HepG2 (cell line): ENCODE measurements around the gene TACO1. TPM values are rescaled to one million over a fixed set of nuclear protein-coding genes. Genes with fewer than 3 reads are reported as not detected.

ENCODE experiments used
- HDAC2 ChIP-seq: sonication (generic); formaldehyde crosslinking; IDR thresholded peaks from 2 replicates; pipeline ENCODE4 v1.4.0; 2020; ENCODE audit warnings: missing genetic modification reagents
- IRF9 ChIP-seq: sonication (generic); formaldehyde crosslinking; IDR thresholded peaks from 2 replicates; pipeline ENCODE4 v1.8.0; 2022; ENCODE audit warnings: missing genetic modification reagents, mild to moderate bottlenecking, borderline replicate concordance
- JUN ChIP-seq: sonication (generic); formaldehyde crosslinking; IDR thresholded peaks from 2 replicates; pipeline ENCODE4 v1.4.0; 2020; ENCODE audit warnings: mild to moderate bottlenecking, missing genetic modification reagents
- MED13 ChIP-seq: sonication (generic); formaldehyde crosslinking; IDR thresholded peaks from 2 replicates; pipeline ENCODE4 v1.5.0; 2020; ENCODE audit warnings: missing genetic modification reagents
- NR2F1 ChIP-seq, 2 experiments: fragments of 450-650 bp in 1 of 2; formaldehyde crosslinking in 1 of 2; IDR thresholded peaks; 2 replicates each; pipeline versions ENCODE4 v1.5.0 to v1.6.1; 2016 to 2020; ENCODE audit warnings: mild to moderate bottlenecking in 1 of 2, missing compliant biosample characterization in 1 of 2, missing genetic modification reagents in 1 of 2, moderate library complexity in 1 of 2
- RBFOX2 ChIP-seq: fragments of 200-400 bp; formaldehyde crosslinking; IDR thresholded peaks from 2 replicates; pipeline ENCODE4 v1.6.1; 2017; ENCODE audit warnings: low read depth, mild to moderate bottlenecking, low read length
- RNF2 ChIP-seq: fragments of 450-650 bp; conservative IDR thresholded peaks from 2 replicates; pipeline ENCODE4 v1.6.1; 2016; ENCODE audit warnings: low read depth
- SALL1 ChIP-seq: sonication (generic); formaldehyde crosslinking; IDR thresholded peaks from 2 replicates; pipeline ENCODE4 v1.8.0; 2022; ENCODE audit warnings: mild to moderate bottlenecking, missing genetic modification reagents
- TARDBP ChIP-seq: sonication (generic); formaldehyde crosslinking; IDR thresholded peaks from 2 replicates; pipeline ENCODE4 v1.8.0; 2022; ENCODE audit warnings: mild to moderate bottlenecking, missing genetic modification reagents
- XBP1 ChIP-seq: sonication (generic); formaldehyde crosslinking; IDR thresholded peaks from 2 replicates; pipeline ENCODE4 v1.5.0; 2020; ENCODE audit warnings: missing genetic modification reagents
- ZFP82 ChIP-seq: sonication (generic); formaldehyde crosslinking; IDR thresholded peaks from 2 replicates; pipeline ENCODE4 v1.5.1; 2020; ENCODE audit warnings: mild to moderate bottlenecking, missing genetic modification reagents, borderline replicate concordance
- ZMAT3 ChIP-seq: sonication (generic); formaldehyde crosslinking; conservative IDR thresholded peaks from 2 replicates; pipeline ENCODE4 v1.7.0; 2021; ENCODE audit warnings: missing genetic modification reagents
- ZNF230 ChIP-seq: sonication (generic); formaldehyde crosslinking; IDR thresholded peaks from 2 replicates; pipeline ENCODE4 v1.4.0; 2020; ENCODE audit warnings: mild to moderate bottlenecking, missing genetic modification reagents
- ZNF256 ChIP-seq: sonication (generic); formaldehyde crosslinking; conservative IDR thresholded peaks from 2 replicates; pipeline ENCODE4 v1.4.0; 2020; ENCODE audit warnings: missing genetic modification reagents
- ZNF280B ChIP-seq: sonication (generic); formaldehyde crosslinking; IDR thresholded peaks from 2 replicates; pipeline ENCODE4 v1.5.0; 2020; ENCODE audit warnings: missing genetic modification reagents, mild to moderate bottlenecking, borderline replicate concordance
- ZNF326 ChIP-seq: sonication (generic); formaldehyde crosslinking; IDR thresholded peaks from 2 replicates; pipeline ENCODE4 v1.4.0; 2020; ENCODE audit warnings: missing genetic modification reagents, borderline replicate concordance
- ZNF33A ChIP-seq: sonication (generic); formaldehyde crosslinking; IDR thresholded peaks from 2 replicates; pipeline ENCODE4 v1.5.1; 2020; ENCODE audit warnings: missing genetic modification reagents, mild to moderate bottlenecking, moderate library complexity, borderline replicate concordance
- ZNF33B ChIP-seq: sonication (generic); formaldehyde crosslinking; IDR thresholded peaks from 2 replicates; pipeline ENCODE4 v1.5.1; 2020; ENCODE audit warnings: mild to moderate bottlenecking, missing genetic modification reagents
- ZNF451 ChIP-seq: sonication (generic); formaldehyde crosslinking; IDR thresholded peaks from 2 replicates; pipeline ENCODE4 v1.5.0; 2020; ENCODE audit warnings: mild to moderate bottlenecking, missing genetic modification reagents
- ZSCAN25 ChIP-seq: sonication (generic); formaldehyde crosslinking; IDR thresholded peaks from 2 replicates; pipeline ENCODE4 v1.8.0; 2022; ENCODE audit warnings: mild to moderate bottlenecking, missing genetic modification reagents
- polyA plus RNA-seq, 8 experiments: library from polyadenylated mRNA; depleted of rRNA in 3 of 8; stranded (reverse) in 7 of 8; unstranded in 1 of 8; fragments of >200 nt; fragmentation: Illumina TruSeq in 4 of 8; extraction: Trizol in 4 of 8; gene quantifications; 2 replicates each; pipeline versions ENCODE4 v1.2.1 to v1.2.3, GENCODE V29; 2011 to 2016; ENCODE audit warnings: low read depth in 4 of 8, missing spikeins in 1 of 8, mixed read lengths in 1 of 8; ENCODE audit not compliant: insufficient read depth in 1 of 8
- total RNA-seq, 5 experiments: library from RNA; depleted of rRNA; stranded (reverse); fragments of >200 nt; fragmentation: Illumina TruSeq; extraction: Trizol; gene quantifications; 2 replicates each; pipeline ENCODE4 v1.2.3, GENCODE V29; 2016; ENCODE audit warnings: low read depth in 1 of 5
- TF ChIP-seq, protein P1 (sequence below): sonication (generic); formaldehyde crosslinking; IDR thresholded peaks from 2 replicates; pipeline ENCODE4 v1.5.1; 2020; ENCODE audit warnings: mild to moderate bottlenecking, missing genetic modification reagents, borderline replicate concordance
- TF ChIP-seq, protein P2 (sequence below): IDR thresholded peaks from 2 replicates; pipeline ENCODE4 v1.6.1; 2016

Gene TACO1
- total and polyA plus RNA-seq, 2 of the 13 experiments (the other 11 are each of a cell fraction or from before 2014, with no cell fraction given): 34.7 to 53.6 TPM

- TF ChIP-seq, protein P1, sequence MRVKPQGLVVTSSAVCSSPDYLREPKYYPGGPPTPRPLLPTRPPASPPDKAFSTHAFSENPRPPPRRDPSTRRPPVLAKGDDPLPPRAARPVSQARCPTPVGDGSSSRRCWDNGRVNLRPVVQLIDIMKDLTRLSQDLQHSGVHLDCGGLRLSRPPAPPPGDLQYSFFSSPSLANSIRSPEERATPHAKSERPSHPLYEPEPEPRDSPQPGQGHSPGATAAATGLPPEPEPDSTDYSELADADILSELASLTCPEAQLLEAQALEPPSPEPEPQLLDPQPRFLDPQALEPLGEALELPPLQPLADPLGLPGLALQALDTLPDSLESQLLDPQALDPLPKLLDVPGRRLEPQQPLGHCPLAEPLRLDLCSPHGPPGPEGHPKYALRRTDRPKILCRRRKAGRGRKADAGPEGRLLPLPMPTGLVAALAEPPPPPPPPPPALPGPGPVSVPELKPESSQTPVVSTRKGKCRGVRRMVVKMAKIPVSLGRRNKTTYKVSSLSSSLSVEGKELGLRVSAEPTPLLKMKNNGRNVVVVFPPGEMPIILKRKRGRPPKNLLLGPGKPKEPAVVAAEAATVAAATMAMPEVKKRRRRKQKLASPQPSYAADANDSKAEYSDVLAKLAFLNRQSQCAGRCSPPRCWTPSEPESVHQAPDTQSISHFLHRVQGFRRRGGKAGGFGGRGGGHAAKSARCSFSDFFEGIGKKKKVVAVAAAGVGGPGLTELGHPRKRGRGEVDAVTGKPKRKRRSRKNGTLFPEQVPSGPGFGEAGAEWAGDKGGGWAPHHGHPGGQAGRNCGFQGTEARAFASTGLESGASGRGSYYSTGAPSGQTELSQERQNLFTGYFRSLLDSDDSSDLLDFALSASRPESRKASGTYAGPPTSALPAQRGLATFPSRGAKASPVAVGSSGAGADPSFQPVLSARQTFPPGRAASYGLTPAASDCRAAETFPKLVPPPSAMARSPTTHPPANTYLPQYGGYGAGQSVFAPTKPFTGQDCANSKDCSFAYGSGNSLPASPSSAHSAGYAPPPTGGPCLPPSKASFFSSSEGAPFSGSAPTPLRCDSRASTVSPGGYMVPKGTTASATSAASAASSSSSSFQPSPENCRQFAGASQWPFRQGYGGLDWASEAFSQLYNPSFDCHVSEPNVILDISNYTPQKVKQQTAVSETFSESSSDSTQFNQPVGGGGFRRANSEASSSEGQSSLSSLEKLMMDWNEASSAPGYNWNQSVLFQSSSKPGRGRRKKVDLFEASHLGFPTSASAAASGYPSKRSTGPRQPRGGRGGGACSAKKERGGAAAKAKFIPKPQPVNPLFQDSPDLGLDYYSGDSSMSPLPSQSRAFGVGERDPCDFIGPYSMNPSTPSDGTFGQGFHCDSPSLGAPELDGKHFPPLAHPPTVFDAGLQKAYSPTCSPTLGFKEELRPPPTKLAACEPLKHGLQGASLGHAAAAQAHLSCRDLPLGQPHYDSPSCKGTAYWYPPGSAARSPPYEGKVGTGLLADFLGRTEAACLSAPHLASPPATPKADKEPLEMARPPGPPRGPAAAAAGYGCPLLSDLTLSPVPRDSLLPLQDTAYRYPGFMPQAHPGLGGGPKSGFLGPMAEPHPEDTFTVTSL (CRISPR knock-in tag): peak; percentile 35; the same call in 1 of the 2 replicates
- TF ChIP-seq XBP1 (no peak), ZMAT3 (CRISPR knock-in tag) (no peak), RNF2 (no peak), ZNF280B (CRISPR knock-in tag) (no peak), ZNF256 (CRISPR knock-in tag) (no peak), HDAC2 (CRISPR knock-in tag) (peak; percentile 93), ZNF326 (CRISPR knock-in tag) (no peak), ZFP82 (CRISPR knock-in tag) (no peak), ZNF33B (CRISPR knock-in tag) (0 out of 2 replicates have a peak, but pooled peaks have one; percentile 73), ZNF33A (CRISPR knock-in tag) (no peak), ZSCAN25 (CRISPR knock-in tag) (peak; percentile 68; the same call in 1 of the 2 replicates), MED13 (CRISPR knock-in tag) (no peak), IRF9 (CRISPR knock-in tag) (no peak), TARDBP (peak; percentile 73; the same call in 1 of the 2 replicates), ZNF451 (CRISPR knock-in tag) (no peak; the same call in 1 of the 2 replicates), RBFOX2 (no peak), JUN (CRISPR knock-in tag) (no peak), NR2F1 (CRISPR knock-in tag; IDR thresholded peaks at IDR 0.05) (no peak), SALL1 (CRISPR knock-in tag) (peak; percentile 94), ZNF230 (CRISPR knock-in tag) (no peak)
- TF ChIP-seq, protein P2, sequence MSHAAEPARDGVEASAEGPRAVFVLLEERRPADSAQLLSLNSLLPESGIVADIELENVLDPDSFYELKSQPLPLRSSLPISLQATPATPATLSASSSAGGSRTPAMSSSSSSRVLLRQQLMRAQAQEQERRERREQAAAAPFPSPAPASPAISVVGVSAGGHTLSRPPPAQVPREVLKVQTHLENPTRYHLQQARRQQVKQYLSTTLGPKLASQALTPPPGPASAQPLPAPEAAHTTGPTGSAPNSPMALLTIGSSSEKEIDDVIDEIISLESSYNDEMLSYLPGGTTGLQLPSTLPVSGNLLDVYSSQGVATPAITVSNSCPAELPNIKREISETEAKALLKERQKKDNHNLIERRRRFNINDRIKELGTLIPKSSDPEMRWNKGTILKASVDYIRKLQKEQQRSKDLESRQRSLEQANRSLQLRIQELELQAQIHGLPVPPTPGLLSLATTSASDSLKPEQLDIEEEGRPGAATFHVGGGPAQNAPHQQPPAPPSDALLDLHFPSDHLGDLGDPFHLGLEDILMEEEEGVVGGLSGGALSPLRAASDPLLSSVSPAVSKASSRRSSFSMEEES (CRISPR knock-in tag): peak; percentile 57; the same call in 1 of the 2 replicates
Observed at GRCh38 chr17:63579633-63580032, 21.1 kb upstream of the TACO1 start (continued).
